Muscle layer of duodenum (tissue), 2 donors: ENCODE results near the gene MFSD2B.
"Not testable (repeated sequence)": the region's sequence is repeated elsewhere in the genome, so short reads cannot be mapped to it uniquely, and the experiment has no call there.

ENCODE experiments used
- H3K27ac ChIP-seq: one replicate; pipeline ENCODE4 v1.7.0; 2013; ENCODE audit warnings: mild to moderate bottlenecking, low read length
- H3K27me3 ChIP-seq: one replicate; pipeline ENCODE4 v1.7.0; 2013; ENCODE audit warnings: low read depth, mild to moderate bottlenecking, control low read depth, low read length
- H3K36me3 ChIP-seq, 2 donors: one replicate each; pipeline ENCODE4 v1.7.0; 2013; ENCODE audit warnings: low read length in 2 of 2, control low read depth in 1 of 2, mild to moderate bottlenecking in 1 of 2; ENCODE audit not compliant: insufficient read depth in 2 of 2, control insufficient read depth in 1 of 2
- H3K4me1 ChIP-seq, 2 donors: one replicate each; pipeline ENCODE4 v1.7.0; 2013; ENCODE audit warnings: low read length in 2 of 2, mild to moderate bottlenecking in 2 of 2, control low read depth in 1 of 2, moderate library complexity in 1 of 2; ENCODE audit not compliant: insufficient read depth in 2 of 2, control insufficient read depth in 1 of 2
- H3K4me3 ChIP-seq, 2 donors: one replicate each; pipeline ENCODE4 v1.7.0; 2013; ENCODE audit warnings: low read length in 2 of 2, low read depth in 1 of 2, mild to moderate bottlenecking in 1 of 2
- H3K9me3 ChIP-seq, 2 donors: one replicate each; pipeline ENCODE4 v1.7.0; 2013; ENCODE audit warnings: low read length in 2 of 2, control low read depth in 1 of 2, mild to moderate bottlenecking in 1 of 2; ENCODE audit not compliant: control insufficient read depth in 1 of 2
- donor health status: healthy.

Gene MFSD2B

DNA sequence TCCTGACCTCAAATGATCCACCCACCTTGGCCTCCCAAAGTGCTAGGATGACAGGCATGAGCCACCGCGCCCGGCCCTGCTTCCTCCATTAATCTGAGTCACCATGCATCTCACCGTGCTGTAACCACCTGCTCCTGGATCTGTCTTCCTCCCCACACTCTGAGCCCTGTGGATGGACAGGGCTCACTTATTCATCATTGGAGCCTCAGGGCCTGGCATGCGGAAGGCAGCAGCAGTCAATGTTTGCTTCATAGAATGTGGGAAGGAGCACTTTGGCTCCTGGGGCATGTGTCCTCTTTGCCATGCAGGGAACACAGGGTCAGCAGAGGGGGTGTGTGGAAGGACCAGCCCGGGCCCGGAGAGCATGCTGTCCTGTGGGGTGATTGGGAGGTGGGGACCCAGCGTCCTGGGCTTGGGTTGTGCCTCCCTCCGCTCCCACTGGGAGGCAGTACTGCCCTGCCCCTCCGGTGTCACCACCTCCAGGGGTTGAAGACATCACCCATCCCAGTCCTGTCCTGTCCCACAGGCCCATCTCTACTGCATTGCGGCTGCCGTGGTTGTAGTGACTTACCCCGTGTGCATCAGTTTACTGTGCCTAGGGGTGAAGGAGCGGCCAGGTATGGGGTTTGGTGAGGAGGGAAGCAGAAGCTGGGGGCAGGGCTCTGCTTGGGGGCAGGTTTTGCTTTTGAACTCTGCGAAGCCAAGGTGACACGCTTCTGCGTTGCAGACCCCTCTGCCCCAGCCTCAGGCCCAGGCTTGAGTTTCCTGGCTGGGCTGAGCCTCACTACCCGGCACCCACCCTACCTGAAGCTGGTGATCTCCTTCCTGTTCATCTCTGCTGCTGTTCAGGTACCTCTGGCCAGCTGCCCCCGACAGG is 11.5 kb downstream of the MFSD2B start:
- H3K27me3 ChIP-seq, result no peaks in the 10 kb centered on the region
- no peak overlapping the region for H3K4me3 ChIP-seq
- no peak overlapping the region for H3K27ac ChIP-seq
- no peaks in the 10 kb centered on the region for H3K9me3 ChIP-seq
- H3K4me1 ChIP-seq, result no peaks in the 10 kb centered on the region
- peaks cover 3 to 22% of the 10 kb centered on the region in 2 donors for H3K36me3 ChIP-seq

DNA sequence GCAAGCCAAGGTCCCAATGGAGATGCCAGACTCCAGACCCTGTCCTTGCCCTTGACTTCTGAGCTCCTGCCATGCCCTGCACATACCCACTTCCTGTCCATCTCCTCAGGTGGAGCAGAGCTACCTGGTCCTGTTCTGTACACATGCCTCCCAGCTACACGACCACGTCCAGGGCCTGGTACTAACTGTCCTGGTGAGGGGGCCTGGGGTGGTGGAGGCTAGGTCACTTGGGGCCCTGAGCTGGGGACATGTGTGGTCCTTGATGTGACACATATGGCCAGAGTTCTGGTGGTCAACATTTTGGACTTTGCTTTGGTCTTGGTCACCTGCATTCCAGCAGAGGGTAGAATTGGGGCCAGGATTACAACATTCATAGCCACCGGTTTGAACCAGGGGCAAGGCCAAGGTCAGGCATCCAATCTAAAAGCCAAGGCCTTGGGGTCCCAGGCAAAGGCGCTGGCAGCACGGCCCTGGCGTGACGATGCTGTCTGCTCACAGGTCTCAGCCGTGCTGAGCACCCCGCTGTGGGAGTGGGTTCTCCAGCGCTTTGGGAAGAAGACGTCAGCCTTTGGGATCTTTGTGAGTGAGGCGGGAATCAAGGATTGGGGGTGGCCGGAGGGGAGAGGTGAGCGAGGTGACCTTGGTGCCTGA is 12.6 kb downstream of the MFSD2B start:
- Histone ChIP-seq H3K4me1 (no peaks in the 10 kb centered on the region), H3K36me3 (peaks cover 7 to 22% of the 10 kb centered on the region in 2 donors), H3K27me3 (no peaks in the 10 kb centered on the region), H3K9me3 (no peaks in the 10 kb centered on the region), H3K27ac (no peak overlapping the region), H3K4me3 (no peak overlapping the region)

DNA sequence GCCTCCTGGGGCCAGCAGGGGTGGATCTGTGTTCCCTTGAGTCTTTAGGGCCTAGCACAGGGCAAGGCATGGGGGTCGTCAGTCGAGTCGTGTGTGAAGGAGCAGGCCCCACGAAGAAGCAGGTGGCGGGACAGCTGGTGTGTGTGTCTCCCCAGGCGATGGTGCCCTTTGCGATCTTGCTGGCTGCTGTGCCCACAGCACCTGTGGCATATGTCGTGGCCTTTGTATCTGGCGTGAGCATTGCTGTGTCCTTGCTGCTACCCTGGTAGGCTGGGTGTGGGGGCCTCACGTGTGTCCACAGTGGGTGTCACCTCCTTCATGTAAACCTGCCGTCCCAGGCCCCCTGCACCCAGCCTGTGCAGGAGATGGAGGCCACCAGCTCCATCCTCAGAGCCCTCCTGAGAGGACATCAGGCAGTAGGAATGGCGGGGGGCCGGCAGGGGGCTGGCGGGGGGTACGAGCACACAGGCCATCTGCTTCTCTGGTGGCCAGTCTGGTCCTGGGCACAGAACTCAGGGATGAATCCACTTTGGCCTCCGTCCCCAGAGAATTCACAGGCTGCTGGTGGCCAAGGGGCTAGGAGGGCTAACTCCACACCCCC is 13.2 kb downstream of the MFSD2B start:
- Histone ChIP-seq H3K27me3 (no peaks in the 10 kb centered on the region), H3K36me3 (peaks cover 7 to 22% of the 10 kb centered on the region in 2 donors), H3K4me3 (no peak overlapping the region)

DNA sequence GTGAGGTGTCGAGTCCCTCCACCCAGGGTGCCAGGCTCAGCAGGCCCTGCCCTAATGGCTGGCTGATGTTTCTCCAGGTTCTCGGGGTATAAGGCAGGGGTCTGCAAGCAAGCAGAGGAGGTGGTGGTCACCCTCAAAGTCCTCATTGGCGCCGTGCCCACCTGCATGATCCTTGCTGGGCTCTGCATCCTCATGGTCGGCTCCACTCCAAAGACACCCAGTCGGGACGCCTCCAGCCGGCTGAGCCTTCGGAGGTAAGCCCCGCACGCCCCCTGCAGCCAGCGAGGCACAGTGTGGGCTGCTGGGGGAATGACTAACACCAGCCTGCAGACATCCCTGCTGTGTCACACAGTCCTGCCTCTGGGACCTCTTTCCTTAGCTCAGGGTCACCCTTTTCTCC is 14.1 kb downstream of the MFSD2B start:
- Histone ChIP-seq H3K27me3 (no peaks in the 10 kb centered on the region), H3K36me3 (peaks cover 7 to 23% of the 10 kb centered on the region in 2 donors), H3K27ac (no peak overlapping the region), H3K9me3 (no peaks in the 10 kb centered on the region), H3K4me1 (no peaks in the 10 kb centered on the region), H3K4me3 (no peak overlapping the region)

More for the DNA sequence above, 13.2 kb downstream of the MFSD2B start:
- Histone ChIP-seq H3K27ac (no peak overlapping the region), H3K9me3 (no peaks in the 10 kb centered on the region), H3K4me1 (no peaks in the 10 kb centered on the region)

DNA sequence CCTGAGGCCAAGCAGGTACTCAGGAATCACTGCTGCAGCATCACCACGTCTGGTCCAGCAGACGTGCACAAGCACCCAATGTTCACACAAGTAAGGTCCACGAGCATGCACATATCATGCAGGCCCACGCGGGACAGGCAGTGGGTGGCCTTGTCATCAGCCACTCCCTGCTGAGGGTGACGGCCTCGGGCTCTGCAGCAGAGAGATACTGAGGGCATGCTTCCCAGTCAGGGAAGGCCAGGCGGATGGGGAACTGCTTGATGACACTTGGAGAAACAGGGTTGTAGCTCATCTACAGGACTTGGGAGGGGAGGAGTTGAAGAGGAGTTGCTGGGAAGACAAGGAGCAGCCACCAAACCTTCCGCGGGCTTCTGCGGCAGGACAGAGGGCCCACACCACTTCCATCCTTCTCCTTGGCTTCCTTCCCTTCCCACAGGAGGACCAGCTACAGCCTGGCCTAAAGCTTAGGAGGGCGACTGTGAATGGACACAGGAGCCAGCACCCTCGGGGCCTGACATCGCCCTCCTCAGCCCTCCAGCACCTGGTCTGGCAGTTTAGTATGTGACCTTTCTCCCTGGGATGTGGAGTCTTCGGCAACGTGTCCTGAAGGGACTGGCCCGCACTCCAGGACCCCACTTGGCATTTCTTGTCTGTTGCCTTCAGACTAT is 15.2 kb downstream of the MFSD2B start:
- no peak overlapping the region for H3K4me3 ChIP-seq
- no peaks in the 10 kb centered on the region for H3K27me3 ChIP-seq
- H3K9me3 ChIP-seq, result no peaks in the 10 kb centered on the region
- H3K36me3 ChIP-seq, result peaks cover 14 to 34% of the 10 kb centered on the region in 2 donors
- no peak overlapping the region for H3K27ac ChIP-seq
- no peaks in the 10 kb centered on the region for H3K4me1 ChIP-seq

DNA sequence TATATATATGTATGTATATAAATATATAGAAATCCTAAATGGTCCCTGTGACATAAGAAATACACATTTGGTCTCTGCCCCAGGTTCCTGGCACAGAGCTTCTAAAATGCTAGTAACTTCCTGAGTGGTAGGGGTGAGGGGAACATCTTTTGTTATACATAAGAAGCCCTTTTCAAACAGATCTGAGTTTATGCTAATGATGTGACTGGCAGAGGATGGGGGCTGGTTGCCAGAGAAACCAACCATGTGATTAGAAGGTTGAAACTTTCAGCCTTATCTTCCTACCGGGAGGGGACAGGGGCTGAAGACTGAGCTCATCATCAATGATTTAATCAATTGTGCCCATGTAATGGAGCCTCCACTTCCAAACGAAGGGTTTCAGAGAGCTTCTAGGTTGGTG is 16.3 kb downstream of the MFSD2B start:
- no peak overlapping the region for H3K27ac ChIP-seq
- H3K27me3 ChIP-seq, result no peaks in the 10 kb centered on the region
- H3K9me3 ChIP-seq, result no peaks in the 10 kb centered on the region
- H3K4me3 ChIP-seq, result no peak overlapping the region
- peaks cover 22 to 45% of the 10 kb centered on the region in 2 donors for H3K36me3 ChIP-seq
- H3K4me1 ChIP-seq, result no peaks in the 10 kb centered on the region

DNA sequence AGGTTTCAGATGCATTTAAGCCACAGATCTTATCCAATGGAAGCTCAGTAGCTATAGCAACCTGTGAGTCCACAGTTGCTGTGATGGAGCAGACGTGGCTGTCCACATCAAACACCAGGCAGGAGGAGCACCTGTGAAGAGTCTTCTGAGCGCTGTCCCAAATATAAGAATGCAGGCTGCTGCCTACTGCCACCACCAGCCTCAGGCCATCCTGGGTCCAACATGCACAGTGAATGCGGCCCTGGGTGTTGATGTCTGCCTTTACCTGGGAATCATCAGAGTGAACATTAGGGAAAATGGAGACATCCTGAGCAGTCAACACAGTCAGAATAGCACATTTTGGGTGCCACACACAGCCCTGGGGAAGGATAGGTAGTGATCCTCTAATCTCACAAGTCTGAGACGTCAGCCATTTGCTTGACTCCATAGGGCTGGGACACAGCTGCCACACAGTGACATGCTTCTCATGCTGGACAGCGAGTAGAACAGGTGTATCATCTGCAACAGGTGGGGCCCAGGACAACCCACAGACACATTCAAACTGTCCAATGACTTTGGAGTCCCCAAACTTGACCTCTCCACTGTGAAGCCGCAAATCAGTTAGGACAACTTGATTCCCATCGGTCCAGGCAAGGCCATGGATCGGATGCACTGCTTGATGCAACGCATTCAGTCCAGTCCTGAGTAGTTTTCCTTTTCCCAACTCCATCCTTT is 29.1 kb downstream of the MFSD2B start:
- no peak overlapping the region for H3K4me3 ChIP-seq
- no peaks in the 10 kb centered on the region for H3K27me3 ChIP-seq

DNA sequence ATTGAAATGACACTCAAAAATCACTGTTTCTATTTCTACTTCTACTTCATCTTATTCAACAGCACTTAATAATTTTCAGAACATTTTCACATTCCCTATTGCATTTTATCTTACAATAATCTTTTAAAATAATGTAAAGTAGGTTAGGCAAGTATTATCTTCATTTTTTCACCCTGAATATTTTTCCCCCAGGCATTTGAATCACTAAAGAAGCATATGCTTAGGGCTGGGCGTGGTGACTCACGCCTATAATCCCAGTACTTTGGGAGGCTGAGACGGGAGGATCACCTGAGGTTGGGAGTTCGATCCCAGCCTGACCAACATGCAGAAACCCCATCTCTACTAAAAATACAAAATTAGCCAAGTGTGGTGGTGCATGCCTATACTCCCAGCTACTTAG is 30.6 kb downstream of the MFSD2B start:
- Histone ChIP-seq H3K4me3 (no peak overlapping the region), H3K36me3 (peaks cover 21 to 26% of the 10 kb centered on the region in 2 donors), H3K4me1 (no peaks in the 10 kb centered on the region), H3K9me3 (no peaks in the 10 kb centered on the region), H3K27ac (no peak overlapping the region), H3K27me3 (no peaks in the 10 kb centered on the region)

More for the DNA sequence above, 29.1 kb downstream of the MFSD2B start:
- H3K27ac ChIP-seq, result no peak overlapping the region
- no peaks in the 10 kb centered on the region for H3K4me1 ChIP-seq
- peaks cover 21 to 26% of the 10 kb centered on the region in 2 donors for H3K36me3 ChIP-seq
- H3K9me3 ChIP-seq, result no peaks in the 10 kb centered on the region

DNA sequence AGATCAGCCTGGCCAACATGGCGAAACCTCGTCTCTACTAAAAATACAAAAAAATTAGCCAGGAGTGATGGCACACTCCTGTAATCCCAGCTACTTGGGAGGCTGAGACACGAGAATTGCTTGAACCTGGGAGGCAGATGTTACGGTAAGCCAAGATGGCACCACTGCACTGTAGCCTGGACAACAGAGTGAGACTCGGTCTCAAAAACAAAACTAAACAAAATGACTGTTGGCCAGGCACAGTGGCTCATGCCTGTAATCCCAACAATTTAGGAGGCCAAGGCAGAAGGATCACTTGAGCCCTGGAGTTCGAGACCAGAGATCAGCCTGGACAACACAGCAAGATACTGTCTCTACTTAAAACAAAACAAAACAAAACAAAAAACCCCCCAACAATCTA is 33.2 kb downstream of the MFSD2B start:
- not testable (repeated sequence) for H3K4me3 ChIP-seq, H3K9me3 ChIP-seq, H3K27ac ChIP-seq, H3K4me1 ChIP-seq, H3K27me3 ChIP-seq
- peaks cover 12 to 14% of the 10 kb centered on the region in 2 donors for H3K36me3 ChIP-seq

DNA sequence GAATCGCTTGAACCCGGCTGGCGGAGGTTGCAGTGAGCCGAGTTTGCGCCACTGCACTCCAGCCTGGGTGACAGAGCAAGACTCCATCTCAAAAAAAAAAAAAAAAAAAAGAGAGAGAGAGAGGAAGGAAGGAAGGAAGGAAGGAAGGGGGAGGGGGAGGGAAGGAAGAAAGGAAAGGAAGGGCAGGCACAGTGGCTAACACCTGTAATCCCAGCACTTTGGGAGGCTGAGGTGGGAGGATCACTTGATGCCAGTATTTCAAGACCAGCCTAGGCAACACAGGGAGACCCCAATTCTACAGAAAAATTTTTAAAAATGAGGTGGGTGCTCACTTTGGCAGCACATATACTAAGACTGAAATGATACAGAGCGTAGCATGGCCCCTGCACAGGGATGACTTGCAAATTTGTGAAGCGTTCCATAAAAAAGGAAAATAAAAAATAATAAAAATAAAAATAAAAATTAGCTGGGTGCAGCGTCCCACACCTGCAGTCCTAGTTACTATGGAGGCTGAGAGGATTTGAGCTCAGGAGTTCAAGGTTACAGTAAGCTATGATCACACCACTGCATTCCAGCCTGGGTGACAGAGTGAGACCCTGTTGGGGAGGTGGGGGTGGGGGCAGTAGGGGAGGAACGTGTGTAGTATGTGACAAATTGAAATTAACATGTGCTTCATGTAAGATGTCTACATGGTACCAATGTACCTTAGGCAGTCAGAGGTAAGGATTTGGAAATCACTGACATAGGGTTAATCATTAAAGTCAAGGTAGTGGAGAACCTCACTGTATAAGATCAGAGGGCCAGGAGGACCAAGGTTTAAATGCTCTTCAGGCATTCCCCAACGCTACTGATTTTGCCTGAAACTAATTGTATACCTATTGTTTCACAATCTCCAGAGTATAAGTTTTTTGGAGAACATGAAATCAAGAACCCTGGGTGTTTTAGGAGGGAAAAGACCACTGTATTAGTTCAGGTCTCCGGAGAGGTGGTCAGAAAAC is 35.9 kb downstream of the MFSD2B start:
- Histone ChIP-seq H3K4me3 (peak overlapping the region; percentile 82 to 88), H3K27me3 (no peaks in the 10 kb centered on the region), H3K9me3 (no peaks in the 10 kb centered on the region), H3K36me3 (no peaks in the 10 kb centered on the region), H3K4me1 (peaks cover 3 to 17% of the 10 kb centered on the region in 2 donors), H3K27ac (no peak overlapping the region)
